GM10266 (cell line): ENCODE results near the gene PCDHGC4.

ENCODE experiments used
- DNase-seq: peaks from one replicate; pipeline ENCODE4 v3.0.0; 2012; ENCODE audit errors: extremely low spot score
- CTCF ChIP-seq: IDR thresholded peaks from 2 replicates; pipeline ENCODE4 v1.5.1; 2012; ENCODE audit warnings: mild to moderate bottlenecking, low read depth; ENCODE audit not compliant: control insufficient read depth, insufficient read depth; ENCODE audit errors: missing control alignments

The PCDHGC4 gene

GRCh38 chr5:141507387-141508091 is 22.7 kb downstream of the PCDHGC4 start:
- TF ChIP-seq CTCF: no peak
- peak; percentile 38 for DNase-seq

GRCh38 chr5:141508440-141508797 is 23.6 kb downstream of the PCDHGC4 start:
- DNase-seq: peak; percentile 33

GRCh38 chr5:141508798-141509611 is 24.2 kb downstream of the PCDHGC4 start:
- TF ChIP-seq CTCF: no peak
- peak; percentile 29 for DNase-seq

More at GRCh38 chr5:141508440-141508797, 23.6 kb downstream of the PCDHGC4 start:
- TF ChIP-seq CTCF: no peak

- no peak for DNase-seq
- TF ChIP-seq CTCF: no peak
Measured at GRCh38 chr5:141510160-141510559, 25.3 kb downstream of the PCDHGC4 start.

GRCh38 chr5:141510850-141511601 is 26.2 kb downstream of the PCDHGC4 start:
- no peak for TF ChIP-seq CTCF
- DNase-seq: peak; percentile 46

- no peak for DNase-seq
- TF ChIP-seq CTCF: no peak
Measured at GRCh38 chr5:141511771-141512325, 27.0 kb downstream of the PCDHGC4 start.
